NCI-H2196 treated with DMSO at 0.1 percent for 48 hours (cell line): Measurements from ENCODE around the gene PP2D1.
"Not testable (repeated sequence)": the region's sequence is repeated elsewhere in the genome, so short reads cannot be mapped to it uniquely, and the experiment has no call there.

ENCODE experiments used
- DNase-seq: peaks from one replicate; lab custom pipeline; 2025; ENCODE audit not compliant: unreplicated experiment; lab: John Stamatoyannopoulos, UW

The PP2D1 gene

GRCh38 chr3:20039765-20040547 is 27.9 kb upstream of the PP2D1 start, which contains the start of gene KAT2B:
TSS of gene KAT2B (plus strand) at chr3:20040446. CDS start at chr3:20040478, 32 bp downstream.
- DNase-seq: no peak

- no peak for DNase-seq
Measured at GRCh38 chr3:20039466-20039764, 27.4 kb upstream of the PP2D1 start.

- no peak for DNase-seq
Measured at GRCh38 chr3:20038699-20039465, 26.8 kb upstream of the PP2D1 start.

GRCh38 chr3:20037255-20037996 is 25.4 kb upstream of the PP2D1 start:
- DNase-seq: no peak

- no peak for DNase-seq
Measured at GRCh38 chr3:20035019-20035418, 23.0 kb upstream of the PP2D1 start.

GRCh38 chr3:20031939-20032338 is 19.9 kb upstream of the PP2D1 start:
- DNase-seq: not testable (repeated sequence)

GRCh38 chr3:20028905-20029331 is 16.9 kb upstream of the PP2D1 start:
- no peak for DNase-seq

- DNase-seq: no peak
Measured at GRCh38 chr3:20027136-20027535, 15.1 kb upstream of the PP2D1 start.

- DNase-seq: no peak
Measured at GRCh38 chr3:20023623-20024405, 11.8 kb upstream of the PP2D1 start.

GRCh38 chr3:20022954-20023622 is 11.0 kb upstream of the PP2D1 start:
- DNase-seq: no peak

GRCh38 chr3:20016076-20016475 is 4.0 kb upstream of the PP2D1 start:
- not testable (repeated sequence) for DNase-seq

GRCh38 chr3:20015525-20015924 is 3.5 kb upstream of the PP2D1 start:
- no peak for DNase-seq

- no peak for DNase-seq
Measured at GRCh38 chr3:20013396-20013795, 1.3 kb upstream of the PP2D1 start.

GRCh38 chr3:20008646-20009045 is 3.4 kb downstream of the PP2D1 start:
- DNase-seq: no peak

- DNase-seq: no peak
Measured at GRCh38 chr3:20007960-20008359, 4.1 kb downstream of the PP2D1 start.

- no peak for DNase-seq
Measured at GRCh38 chr3:20001932-20002331, 10.1 kb downstream of the PP2D1 start.

GRCh38 chr3:19997502-19997901 is 14.6 kb downstream of the PP2D1 start:
- no peak for DNase-seq

GRCh38 chr3:19994796-19995195 is 17.3 kb downstream of the PP2D1 start:
- no peak for DNase-seq

- not testable (repeated sequence) for DNase-seq
Measured at GRCh38 chr3:19988904-19989303, 23.2 kb downstream of the PP2D1 start.

- no peak for DNase-seq
Measured at GRCh38 chr3:19972054-19972453, 40.0 kb downstream of the PP2D1 start.
